NCI-H2171 treated with DMSO at 0.1 percent for 48 hours (cell line): ENCODE results near the gene RCBTB2.
"Not testable (repeated sequence)": the region's sequence is repeated elsewhere in the genome, so short reads cannot be mapped to it uniquely, and the experiment has no call there.

Experiments
- DNase-seq: peaks from one replicate; lab custom pipeline; 2025; lab: John Stamatoyannopoulos, UW

RCBTB2 gene

DNA sequence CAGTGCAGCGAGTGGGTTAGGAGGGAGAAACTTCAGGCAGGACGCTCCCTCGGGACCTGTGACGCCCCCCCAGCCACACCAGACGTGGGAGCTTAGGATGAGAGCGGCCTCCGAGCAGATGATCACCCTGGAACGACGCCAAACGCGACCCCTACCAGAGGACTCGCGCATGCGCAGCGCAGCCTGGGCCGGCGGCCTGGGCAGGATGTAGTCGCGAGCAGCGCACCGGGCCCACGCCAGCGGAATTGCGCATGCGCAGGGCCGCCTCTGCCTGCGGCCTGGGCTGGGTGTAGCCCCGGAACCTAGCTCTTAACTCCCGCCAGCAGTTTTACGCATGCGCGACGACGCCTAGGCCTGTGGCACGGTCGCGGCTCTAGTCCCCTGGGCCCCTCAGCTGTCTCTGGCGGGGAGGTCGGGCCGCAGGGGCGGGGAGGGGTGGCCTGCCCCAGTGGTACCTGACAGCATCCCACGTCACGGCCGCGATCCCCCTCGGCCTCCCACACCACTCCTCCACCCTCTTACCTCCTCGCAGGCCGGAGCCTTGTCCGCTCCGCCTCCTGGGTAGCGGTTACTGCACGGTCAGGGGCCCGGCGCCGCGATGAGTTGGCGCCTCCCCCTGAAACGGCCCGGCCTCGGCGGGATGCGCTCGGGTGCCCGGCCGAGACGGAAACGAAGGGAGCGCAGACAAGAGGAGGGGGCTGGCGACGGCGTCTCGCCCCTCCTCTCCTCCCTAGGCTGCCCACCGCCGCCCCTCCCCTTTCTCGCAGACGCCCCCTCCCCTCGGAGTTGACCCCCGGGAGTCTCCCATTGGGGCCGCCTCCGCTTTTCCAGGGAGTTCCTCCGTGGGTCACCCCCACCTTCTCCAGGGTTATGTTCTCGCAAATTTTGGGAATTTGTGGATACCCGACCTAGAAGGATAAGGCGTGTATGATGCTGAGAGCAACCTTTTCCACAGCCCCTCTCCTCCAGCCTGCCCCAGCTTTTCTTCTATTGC is at the start of gene RCBTB2:
RCBTB2 (minus strand) TSS at position 575 of the 994 bp plus-strand sequence. CDS start 11,141 bp downstream, outside the sequence.
- peak; percentile 97 for DNase-seq

DNA sequence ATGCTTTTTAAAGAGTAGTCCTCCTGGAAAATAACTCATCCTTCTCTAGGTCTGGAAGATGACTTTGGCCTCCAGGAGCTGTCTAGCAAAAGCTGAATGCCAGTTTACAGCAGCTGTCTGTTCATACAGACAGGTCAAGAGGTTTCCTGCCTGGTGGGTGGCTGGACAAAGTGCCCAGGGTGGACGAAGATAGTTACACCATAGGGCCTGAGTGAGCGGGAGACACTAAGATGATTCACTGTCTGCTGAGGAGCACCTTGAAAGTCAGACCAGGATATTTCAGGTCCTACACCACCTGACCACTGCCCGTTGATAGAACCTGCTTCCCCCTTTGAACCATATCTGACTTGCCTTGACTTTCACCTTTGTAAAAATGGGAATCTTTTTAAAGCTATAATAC is 49.2 kb upstream of the RCBTB2 start:
- no peak for DNase-seq

DNA sequence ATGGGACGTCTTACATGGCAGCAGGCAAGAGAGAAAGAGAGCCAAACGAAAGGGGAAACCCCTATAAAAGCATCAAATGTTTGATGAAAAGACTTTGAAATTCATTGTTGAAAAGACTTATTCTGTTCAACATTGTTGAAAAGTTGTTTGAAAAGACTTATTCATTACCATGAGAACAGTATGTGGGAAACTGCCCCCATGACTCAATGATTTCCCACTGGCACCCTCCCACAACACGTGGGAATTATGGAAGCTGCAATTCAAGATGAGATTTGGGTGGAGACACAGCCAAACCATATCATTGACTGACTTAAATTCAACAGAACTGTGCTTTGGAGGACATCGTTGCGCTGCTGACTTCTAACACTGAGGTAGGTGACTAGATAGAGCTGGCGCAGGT is 48.0 kb upstream of the RCBTB2 start:
- DNase-seq: no peak

DNA sequence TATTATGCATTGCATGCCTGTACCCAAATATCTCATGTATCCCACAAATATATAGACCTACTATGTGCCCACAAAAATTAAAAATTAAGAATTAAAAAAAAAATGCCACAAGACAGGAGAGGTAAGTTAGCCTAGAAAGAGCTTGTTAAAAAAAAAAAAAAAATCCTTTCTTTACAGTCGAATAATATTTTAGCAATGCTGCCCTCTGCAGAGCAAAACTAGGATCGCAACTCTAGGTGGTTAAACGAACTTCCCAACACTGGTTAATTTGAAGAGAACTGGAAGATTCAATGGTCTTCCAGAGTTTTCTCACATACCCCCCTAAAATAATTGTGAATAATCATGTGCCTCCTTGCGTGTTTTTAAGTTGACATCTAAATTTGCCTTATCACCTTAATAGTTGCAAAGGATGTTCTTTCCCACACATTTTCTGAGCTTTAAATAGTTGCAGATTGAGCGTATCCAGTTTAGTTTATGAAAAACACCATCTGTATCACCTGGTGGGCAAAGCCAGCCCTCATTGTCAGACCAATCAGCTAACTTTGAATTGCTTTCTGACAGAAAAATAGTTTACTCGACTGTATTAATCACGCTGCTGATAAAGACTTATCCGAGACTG is 47.4 kb upstream of the RCBTB2 start:
- peak; percentile 82 for DNase-seq

DNA sequence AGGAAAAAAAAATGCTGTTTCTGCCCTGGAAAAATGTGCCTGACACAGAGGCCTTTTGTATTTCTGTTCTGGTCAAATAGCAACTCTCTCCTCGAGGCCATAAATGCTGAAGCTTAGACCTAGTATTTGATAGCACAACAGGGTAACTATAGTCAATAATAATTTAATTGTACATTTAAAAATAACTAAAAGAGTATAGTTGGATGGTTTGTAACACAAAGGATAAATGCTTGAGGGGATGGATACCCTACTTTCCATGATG is 47.0 kb upstream of the RCBTB2 start:
- not testable (repeated sequence) for DNase-seq

DNA sequence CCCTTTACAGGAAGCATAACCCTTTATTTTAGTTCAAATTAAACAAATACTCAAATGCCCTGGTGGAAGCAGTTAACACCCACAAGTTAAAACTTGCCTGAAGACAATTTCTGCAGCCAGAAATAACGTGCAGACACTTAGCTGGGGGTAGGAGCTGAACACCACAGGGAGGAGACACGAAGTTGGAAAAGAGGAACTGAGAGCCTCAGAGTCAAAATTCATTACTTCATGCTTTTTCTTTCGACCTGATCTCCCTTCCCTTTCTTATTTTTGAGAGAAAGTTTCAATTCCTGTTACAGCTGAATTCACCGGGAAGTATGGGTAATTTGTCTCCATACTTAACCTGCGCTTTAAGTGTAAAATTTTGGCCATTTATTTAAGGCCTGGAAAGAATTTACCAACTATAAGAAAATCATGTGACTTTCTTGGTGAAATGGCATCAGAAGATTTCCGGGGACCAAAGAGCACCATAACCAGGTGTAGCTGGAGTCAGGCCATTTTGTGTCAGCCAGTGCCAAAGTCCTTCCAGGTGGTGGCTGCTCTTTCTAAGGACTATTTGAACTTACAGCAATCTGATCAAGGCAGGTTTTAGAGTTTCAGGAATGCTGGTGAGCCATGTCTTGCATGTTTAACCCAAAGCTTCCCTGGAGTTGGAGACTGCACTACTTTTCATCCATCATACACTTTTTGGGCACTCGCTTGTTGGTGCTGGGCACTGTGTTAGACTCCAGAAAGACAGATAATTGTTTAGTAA is 46.5 kb upstream of the RCBTB2 start:
- no peak for DNase-seq

DNA sequence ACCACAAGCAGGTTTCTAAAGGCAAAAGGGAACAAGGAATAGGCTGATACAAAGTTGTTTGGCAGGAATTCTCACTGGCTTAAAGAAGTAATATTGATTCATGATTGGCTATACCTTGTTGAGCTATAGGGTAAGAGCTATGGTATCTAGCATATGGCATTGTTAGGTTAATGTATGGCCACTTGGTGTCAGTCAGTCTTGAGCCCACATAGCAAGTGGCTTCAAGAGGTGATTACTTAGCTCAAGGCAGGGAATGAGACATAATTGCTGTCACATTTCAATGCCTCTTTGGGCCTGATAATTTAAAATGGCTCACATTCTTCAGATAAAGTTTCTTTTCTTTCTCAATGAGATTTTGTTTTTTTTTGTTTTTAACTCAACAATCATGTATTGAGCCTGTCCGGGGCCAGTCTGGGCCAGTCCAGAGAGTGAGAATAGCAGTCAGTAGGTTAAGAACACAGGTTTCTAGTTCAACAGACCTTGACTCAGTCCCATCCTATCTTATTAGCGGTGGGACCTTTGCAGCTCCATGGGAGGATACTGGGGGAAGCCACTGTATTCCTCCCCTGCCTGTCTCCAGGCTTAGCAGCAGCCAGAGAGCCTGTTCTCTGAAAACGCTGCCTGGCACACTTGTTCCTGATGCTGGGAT is 45.8 kb upstream of the RCBTB2 start:
- DNase-seq: no peak

DNA sequence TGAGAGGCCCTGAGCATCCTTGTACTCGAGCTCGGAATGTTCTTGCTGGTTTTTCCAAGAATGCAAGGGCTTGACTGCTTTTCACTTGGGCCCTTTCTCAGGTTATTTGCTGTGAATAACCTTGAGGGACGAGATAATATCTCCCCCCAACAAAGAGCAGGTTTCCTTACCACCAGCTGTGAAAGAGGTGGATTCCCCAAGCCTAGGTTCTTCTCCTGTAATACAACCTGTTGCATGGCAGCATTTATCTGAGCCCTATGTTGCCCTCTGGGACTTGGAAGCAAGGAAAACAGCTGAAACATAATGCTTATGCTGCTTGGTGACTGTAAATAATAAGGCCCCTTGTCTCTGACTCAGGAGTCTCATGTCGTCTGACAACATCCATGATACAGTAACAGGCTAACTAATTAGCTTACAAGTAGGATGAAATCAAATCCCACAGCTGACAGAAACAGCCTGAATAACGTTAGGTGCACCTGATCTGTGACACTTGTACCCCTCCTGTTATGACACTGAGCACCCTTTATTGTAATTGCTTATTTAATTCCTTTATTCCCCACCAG is 43.6 kb upstream of the RCBTB2 start:
- DNase-seq: peak; percentile 84

DNA sequence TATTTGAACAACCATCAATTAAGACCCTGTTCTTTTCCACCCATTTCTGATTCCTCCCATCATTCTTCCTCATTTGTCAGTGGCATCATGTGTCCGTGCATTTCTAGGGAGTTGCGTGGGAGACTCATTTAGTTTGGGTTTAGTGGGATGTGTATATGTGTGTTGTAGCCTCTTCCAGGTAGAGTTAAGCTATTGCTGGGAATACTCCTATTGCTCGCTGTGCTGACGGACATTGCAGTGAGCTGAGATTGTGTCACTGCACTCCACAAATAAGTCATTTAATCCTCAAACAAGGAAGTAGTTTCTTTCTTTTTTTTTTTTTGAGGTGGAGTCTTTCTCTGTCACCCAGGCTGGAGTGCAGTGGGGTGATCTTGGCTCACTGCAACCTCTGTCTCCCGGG is 42.2 kb upstream of the RCBTB2 start:
- DNase-seq: no peak

DNA sequence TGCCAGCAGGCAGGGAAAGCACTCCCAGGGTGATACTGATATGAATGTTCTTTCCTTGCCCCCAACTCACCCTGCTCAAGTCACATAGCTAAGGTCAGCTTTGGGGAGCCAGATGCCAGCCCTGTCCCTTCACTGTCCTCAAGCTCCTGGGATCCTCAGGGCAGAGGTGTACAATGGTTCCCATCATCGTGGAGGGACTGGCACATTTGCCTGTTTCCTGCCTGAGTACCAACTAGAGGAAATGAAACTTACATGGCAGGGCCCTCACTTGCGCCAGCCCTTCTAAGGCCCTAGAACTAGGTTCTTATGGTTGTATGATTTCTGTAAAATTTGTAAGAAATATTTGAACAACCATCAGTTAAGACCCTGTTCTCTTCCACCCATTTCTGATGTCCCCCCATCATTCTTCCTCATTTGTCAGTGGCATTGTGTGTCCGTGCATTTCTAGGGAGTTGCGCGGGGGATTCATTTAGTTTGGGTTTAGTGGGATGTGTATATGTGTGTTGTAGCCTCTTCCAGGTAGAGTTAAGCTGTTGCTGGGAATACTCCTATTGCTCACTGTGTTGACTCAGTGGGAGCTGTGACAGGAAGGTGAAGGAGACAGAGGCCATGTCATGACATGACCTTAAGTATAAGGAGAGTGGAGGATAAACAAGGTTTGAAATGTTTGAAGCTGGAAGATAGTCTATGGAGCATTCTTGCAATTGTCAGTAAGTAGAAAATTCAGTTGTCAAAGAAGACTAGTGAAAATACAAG is 41.3 kb upstream of the RCBTB2 start:
- DNase-seq: no peak

DNA sequence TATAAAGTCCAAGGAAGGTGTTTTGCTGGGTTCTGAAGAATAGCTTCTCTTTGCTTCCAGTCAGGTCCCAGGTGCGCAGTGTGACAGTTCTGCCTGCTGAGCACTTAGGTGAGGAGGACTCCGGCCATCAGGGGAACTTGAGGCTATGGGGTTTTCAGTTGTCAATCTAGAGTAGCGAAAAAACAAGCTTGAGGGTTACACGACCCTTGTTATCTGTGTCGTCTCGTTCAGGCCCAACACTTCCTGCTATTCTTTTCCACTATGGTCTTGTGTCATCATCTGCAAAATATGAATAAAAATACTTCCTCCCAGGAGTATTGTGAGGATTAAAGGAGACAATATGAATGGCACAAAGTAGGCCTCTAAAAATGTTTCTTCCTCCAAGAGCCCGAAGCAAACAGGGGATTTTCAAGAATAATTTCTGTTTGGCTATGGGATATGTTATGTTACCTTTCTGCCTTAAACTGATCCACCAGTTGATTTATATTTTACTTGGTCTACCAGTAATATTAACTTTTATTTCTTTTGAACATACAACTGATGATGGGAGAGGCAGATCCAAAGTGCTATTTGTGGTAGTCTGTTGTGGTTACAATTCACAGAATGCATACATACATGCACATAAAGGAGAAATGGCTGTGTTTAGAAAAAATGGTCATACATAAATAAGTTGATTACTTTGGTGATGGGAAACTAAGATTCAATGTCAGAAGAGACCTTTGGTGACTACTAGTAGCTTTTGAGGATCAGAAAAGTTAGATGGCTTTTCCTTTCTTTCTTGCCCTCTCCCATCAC is 40.5 kb upstream of the RCBTB2 start:
- DNase-seq: no peak

DNA sequence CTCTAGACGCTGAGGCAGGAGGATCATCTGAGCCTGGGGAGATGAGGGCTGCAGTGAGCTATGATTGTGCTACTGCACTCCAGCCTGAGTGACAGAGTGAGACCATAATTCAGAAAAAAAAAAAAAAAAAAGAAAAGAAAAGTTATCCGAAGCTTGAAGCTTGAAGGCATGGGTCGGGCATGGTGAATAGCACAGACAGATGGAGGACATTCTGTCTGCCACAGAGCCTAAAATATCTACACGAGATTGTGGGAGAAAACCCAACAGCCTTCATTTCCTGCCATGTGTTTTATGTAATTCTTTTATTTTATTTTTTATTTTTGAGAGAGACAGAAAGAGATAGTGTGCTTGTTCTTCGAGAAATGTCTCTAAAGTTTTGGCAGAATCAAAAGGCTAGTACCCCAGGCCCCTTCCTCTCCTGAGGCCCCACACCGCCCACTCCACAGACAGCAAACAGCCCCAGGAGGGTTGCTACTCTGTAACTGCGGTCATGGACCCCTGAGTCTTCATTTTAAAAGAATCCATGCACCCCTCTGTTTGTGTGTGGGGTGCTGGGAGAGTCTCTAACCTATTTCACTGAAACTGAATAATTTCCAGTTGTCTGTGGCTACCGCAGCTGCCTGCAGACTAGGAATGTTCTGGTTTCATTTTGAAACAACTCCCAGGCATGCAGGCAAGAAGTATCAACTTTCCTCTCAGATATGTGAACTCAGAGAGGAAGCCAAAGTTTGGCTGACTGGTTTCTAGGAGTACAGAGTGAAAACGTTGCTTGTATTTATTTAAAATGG is 38.4 kb upstream of the RCBTB2 start:
- no peak for DNase-seq

DNA sequence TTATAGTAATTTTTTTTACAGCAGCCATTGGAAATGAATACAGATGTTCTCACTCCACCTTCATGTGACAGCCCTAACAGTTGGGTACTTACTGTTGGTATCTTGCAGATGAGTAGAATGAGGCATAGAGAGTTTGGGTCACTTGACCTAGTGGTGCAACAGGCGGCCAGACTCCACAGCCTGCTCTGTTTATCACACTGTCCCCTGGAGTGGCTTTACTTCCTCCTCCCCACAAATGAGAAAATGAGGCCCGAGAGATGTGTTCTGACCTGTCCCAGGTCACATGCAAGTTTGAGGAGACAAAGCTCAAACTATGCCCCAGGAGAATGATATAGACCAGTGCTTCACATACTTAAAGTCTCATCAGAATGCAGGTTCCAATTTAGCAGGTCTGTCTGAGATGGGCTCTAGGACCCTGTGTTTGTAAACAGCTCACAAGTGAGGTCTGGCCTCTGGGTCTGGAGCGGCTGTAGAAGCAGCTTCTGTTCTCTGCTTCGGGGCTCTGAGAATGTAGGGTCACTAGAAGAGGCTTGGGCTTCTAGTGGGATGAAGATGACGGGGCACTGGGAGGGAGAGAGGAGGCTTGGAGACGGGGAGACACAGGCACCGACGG is 37.4 kb upstream of the RCBTB2 start:
- DNase-seq: no peak

DNA sequence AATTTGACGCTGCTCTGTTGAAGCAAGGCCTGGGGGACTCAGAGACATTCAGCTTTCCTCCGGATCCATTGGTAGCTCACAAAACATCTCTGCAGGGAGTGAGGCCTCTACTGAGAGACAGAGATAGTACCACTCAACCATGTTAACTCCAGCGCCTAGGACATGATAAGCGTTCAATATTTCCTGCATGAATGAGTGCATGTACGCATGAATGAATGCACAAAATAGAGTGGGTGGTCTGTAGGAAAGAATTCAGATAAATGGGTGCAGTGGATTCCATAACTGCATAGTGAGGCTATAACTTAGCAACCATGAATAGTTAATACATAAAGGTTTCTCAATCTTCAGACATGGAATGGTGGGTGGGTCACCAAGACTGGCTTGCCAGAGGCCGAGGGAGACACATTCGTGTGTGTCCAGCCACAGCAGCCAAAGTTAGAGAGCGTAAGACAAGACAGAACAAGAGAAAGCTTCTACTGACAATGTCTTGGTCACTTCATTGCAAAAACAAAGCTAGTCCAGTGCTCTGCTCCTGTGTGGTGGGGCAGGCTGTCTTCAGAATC is 36.3 kb upstream of the RCBTB2 start:
- DNase-seq: no peak

DNA sequence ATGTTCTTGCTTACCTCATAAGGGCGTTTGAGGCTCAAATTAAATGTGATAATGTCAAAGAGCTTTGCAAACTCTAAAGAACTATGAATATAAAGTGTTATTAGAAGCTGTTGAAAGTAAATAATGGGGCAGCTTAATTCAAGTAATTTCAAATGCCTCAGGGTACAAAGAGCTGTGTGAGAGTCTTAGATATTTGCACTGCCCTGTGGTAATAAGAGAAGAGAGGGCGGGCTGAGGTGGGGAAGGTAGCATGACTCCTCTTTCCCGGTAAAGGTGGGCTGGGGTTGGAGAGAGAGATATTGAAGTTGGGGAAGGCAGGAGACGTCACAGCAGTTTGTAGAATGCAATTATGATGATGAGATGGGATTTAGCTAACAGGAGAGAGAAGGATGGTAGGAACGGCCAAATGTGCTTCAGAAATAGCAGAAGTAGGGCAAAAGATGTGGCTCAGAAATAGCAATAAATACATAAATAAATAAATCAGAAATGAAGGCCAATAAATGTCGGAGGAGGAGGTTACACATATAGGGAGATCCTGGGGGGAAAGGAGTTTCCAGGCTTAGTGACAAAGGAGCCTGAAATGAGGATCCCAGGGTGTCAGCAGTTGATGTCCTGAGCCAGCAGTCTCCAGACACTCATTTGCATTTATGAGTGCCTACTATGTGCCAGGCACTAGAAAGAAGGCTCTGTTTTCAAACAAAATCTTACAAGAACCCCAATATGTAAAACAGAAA is 35.7 kb upstream of the RCBTB2 start:
- no peak for DNase-seq

DNA sequence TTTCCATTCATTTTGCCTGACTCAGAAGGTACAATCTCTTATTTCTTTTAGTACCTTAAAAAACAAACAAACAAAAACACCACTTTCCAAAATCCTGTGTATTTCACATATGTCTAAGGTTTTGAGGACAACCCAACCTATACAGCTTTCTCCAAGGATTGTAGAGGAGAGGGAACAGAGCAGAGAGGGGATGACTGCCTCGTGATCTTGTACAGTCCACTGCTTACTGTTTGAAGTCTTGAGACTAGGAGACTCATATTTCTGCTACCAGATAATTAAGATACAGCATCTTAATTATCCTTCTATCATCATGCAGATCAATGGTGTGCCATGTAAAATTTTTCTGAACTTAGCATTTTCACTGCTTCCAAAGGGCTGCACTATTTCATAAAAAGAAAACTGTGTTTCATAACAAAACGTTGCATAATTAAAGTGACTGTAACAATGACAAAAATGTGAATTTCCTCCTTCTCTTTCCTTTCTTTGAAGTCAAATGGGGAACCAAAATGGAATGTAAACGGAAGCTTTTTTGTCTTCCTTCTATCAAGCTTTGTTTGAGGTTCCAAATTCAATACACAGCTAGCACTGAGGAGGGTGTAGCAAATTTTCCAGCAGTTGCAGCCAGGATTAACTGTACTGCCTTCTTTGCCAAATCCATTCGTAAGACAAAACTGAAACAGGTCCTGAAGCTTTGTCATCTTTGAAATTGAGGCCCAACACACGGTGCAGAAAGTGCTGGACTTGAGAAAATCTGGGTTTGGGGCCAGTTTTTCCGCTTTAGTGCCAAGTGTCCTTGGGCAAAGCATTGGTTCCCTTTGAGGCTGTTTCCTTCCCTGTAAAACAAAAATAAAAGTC is 34.9 kb upstream of the RCBTB2 start:
- DNase-seq: no peak

DNA sequence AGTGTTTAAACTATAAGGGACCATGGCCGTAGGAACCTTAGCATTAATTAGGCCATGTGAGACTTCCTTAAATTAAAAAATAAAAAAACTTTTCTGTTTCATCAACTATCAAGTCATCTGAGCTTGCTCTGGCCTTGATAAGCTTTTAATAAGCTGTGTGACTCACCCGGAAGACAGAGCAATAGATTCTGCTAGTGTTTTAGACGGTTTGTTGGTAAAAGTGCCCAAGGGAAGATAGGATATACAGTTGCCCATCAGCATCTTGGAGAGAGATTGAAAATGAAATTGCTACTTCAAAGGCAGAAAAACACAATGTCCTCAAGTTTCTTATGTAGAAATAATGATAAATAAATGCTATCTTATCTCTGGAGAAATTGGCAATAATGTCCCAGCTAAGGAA is 31.2 kb upstream of the RCBTB2 start:
- no peak for DNase-seq
